OCI-LY1 (cell line): ENCODE results near the gene AICDA.
"Not testable (repeated sequence)": the region's sequence is repeated elsewhere in the genome, so short reads cannot be mapped to it uniquely, and the experiment has no call there.

Experiments used
- H2AFZ ChIP-seq: fragments of 200-600 bp; sonication (generic), shearing (Covaris generic); 2 replicates; pipeline ENCODE4 v1.6.0; 2014; ENCODE audit warnings: antibody characterized with exemption, mild to moderate bottlenecking, low read length
- H3F3A ChIP-seq: fragments of 200-600 bp; sonication (generic), shearing (Covaris generic); 2 replicates; pipeline ENCODE4 v1.6.0; 2014; ENCODE audit warnings: mild to moderate bottlenecking, antibody characterized with exemption, low read length, moderate library complexity; ENCODE audit not compliant: insufficient read depth
- H3K27ac ChIP-seq: fragments of 200-600 bp; sonication (generic); 2 replicates; pipeline ENCODE4 v1.5.1; 2014; ENCODE audit warnings: low read length, mixed run types, mild to moderate bottlenecking, low read depth; ENCODE audit not compliant: poor library complexity, severe bottlenecking
- H3K27me3 ChIP-seq: fragments of 200-600 bp; sonication (generic); 2 replicates; pipeline ENCODE4 v1.6.0; 2014; ENCODE audit warnings: antibody characterized with exemption, mild to moderate bottlenecking, low read length, moderate library complexity; ENCODE audit not compliant: insufficient read depth
- H3K36me3 ChIP-seq: fragments of 200-600 bp; sonication (generic); 2 replicates; pipeline ENCODE4 v1.6.1; 2014; ENCODE audit warnings: mild to moderate bottlenecking, antibody characterized with exemption, low read length, moderate library complexity, mixed read lengths; ENCODE audit not compliant: insufficient read depth
- H3K4me1 ChIP-seq: fragments of 200-600 bp; sonication (generic); 2 replicates; pipeline ENCODE4 v1.5.1; 2014; ENCODE audit warnings: mild to moderate bottlenecking, low read length, moderate library complexity; ENCODE audit not compliant: insufficient read depth, severe bottlenecking
- H3K4me2 ChIP-seq: fragments of 200-600 bp; sonication (generic), shearing (Covaris generic); 2 replicates; pipeline ENCODE4 v1.6.1; 2014; ENCODE audit warnings: low read length
- H3K4me3 ChIP-seq: fragments of 200-600 bp; sonication (generic); 2 replicates; pipeline ENCODE4 v1.5.1; 2014; ENCODE audit warnings: low read length, low read depth, mild to moderate bottlenecking, mixed read lengths; ENCODE audit not compliant: poor library complexity, severe bottlenecking
- H3K79me2 ChIP-seq: fragments of 200-600 bp; shearing (Covaris generic); 2 replicates; pipeline ENCODE4 v1.6.1; 2016; ENCODE audit warnings: mixed run types, low read length, mixed read lengths; ENCODE audit not compliant: insufficient read depth
- H3K9ac ChIP-seq: fragments of 200-600 bp; sonication (generic), shearing (Covaris generic); 2 replicates; pipeline ENCODE4 v1.6.1; 2014; ENCODE audit warnings: mild to moderate bottlenecking, low read length, mixed read lengths
- H3K9me2 ChIP-seq: fragments of 200-600 bp; sonication (generic), shearing (Covaris generic); 2 replicates; pipeline ENCODE4 v1.6.1; 2014; ENCODE audit warnings: low read depth, mild to moderate bottlenecking, low read length, mixed read lengths
- H3K9me3 ChIP-seq: fragments of 200-600 bp; shearing (Covaris generic); 2 replicates; pipeline ENCODE4 v1.6.1; 2014; ENCODE audit warnings: low read length, mixed read lengths
- H4K20me1 ChIP-seq: fragments of 200-600 bp; sonication (generic), shearing (Covaris generic); 2 replicates; pipeline ENCODE4 v1.6.0; 2016; ENCODE audit warnings: mild to moderate bottlenecking, low read length; ENCODE audit not compliant: insufficient read depth
- EZH2 ChIP-seq: fragments of 200-600 bp; sonication (generic), shearing (Covaris generic); IDR thresholded peaks from 2 replicates; pipeline ENCODE4 v1.8.0; 2017; ENCODE audit warnings: borderline replicate concordance, mixed run types, mild to moderate bottlenecking, antibody characterized with exemption, low read length, moderate library complexity, mixed read lengths
- TF ChIP-seq, protein P1 (sequence below): fragments of 200-600 bp; sonication (generic), shearing (Covaris generic); IDR thresholded peaks from 2 replicates; pipeline ENCODE4 v1.5.1; 2017; ENCODE audit warnings: mild to moderate bottlenecking, antibody characterized with exemption, low read length, moderate library complexity, mixed read lengths

Gene AICDA

DNA sequence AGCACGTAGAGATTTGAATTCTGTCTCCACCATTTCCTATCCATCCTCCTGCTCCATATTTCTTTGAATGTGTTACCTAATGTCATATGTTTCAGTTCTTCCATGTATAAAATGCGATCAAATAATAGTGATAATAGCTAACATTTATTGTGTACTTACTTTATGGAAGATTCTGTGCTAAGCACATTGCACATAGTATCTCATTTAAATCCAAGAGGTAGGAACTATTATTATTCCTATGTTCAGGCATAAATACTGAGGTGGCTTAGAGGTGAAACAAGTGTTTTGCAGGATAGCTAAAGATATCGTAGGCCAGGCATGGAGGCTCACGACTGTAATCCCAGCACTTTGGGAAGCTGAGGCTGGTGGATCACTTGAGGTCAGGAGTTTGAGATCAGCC lies 17.5 kb upstream of the AICDA start:
- H3K27me3 ChIP-seq: no peaks in the 10 kb centered on the region
- H3F3A ChIP-seq: no peaks in the 10 kb centered on the region; the same call in 1 of the 2 replicates
- H2AFZ ChIP-seq: no peak overlapping the region
- H3K4me1 ChIP-seq: peaks cover 20% of the 10 kb centered on the region
- H3K4me3 ChIP-seq: no peak overlapping the region
- H3K79me2 ChIP-seq: no peaks in the 10 kb centered on the region
- no peaks in the 10 kb centered on the region for H3K36me3 ChIP-seq
- no peaks in the 10 kb centered on the region for H3K9me3 ChIP-seq
- H3K27ac ChIP-seq: peak overlapping the region; percentile 79
- H3K9ac ChIP-seq: no peak overlapping the region
- TF ChIP-seq EZH2: no peak
- TF ChIP-seq, protein P1, sequence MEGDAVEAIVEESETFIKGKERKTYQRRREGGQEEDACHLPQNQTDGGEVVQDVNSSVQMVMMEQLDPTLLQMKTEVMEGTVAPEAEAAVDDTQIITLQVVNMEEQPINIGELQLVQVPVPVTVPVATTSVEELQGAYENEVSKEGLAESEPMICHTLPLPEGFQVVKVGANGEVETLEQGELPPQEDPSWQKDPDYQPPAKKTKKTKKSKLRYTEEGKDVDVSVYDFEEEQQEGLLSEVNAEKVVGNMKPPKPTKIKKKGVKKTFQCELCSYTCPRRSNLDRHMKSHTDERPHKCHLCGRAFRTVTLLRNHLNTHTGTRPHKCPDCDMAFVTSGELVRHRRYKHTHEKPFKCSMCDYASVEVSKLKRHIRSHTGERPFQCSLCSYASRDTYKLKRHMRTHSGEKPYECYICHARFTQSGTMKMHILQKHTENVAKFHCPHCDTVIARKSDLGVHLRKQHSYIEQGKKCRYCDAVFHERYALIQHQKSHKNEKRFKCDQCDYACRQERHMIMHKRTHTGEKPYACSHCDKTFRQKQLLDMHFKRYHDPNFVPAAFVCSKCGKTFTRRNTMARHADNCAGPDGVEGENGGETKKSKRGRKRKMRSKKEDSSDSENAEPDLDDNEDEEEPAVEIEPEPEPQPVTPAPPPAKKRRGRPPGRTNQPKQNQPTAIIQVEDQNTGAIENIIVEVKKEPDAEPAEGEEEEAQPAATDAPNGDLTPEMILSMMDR: no peak
- no peaks in the 10 kb centered on the region for H3K9me2 ChIP-seq
- H4K20me1 ChIP-seq: no peaks in the 10 kb centered on the region
- H3K4me2 ChIP-seq: no peak overlapping the region

DNA sequence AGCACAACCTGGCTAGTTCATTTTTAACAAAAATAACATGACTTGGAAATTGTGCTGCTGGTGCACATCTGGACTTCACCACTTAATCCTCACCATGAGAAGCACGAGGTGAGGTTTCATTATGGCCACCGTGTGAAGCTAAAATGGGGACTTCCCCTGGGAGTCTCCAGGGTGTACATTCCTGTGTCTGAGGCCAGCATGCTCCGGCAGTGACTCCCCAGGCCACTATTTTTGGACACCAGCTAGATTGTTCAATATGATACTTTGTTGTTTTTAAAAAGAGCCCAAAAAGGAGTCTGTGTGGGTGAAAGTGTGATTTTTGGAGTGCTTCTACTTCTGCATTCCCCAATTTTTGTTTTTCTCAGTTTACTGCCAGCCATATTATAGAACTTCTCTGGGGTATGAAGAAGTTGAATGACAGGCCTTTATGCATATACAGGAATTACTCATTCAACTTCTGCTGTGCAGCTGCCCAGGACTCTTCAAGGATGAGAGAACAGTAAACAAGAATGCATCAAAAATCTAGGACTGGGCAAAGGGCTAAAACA lies 16.9 kb upstream of the AICDA start:
- TF ChIP-seq, protein P1: no peak
- TF ChIP-seq EZH2: no peak
- H3K27ac ChIP-seq: peak overlapping the region; percentile 79
- no peaks in the 10 kb centered on the region for H3K9me2 ChIP-seq
- no peaks in the 10 kb centered on the region for H3K9me3 ChIP-seq
- no peaks in the 10 kb centered on the region for H4K20me1 ChIP-seq
- no peaks in the 10 kb centered on the region for H3K36me3 ChIP-seq
- H3K79me2 ChIP-seq: no peaks in the 10 kb centered on the region
- no peak overlapping the region for H3K4me3 ChIP-seq
- peak overlapping the region; percentile 13; the same call in 1 of the 2 replicates for H3K4me2 ChIP-seq
- no peak overlapping the region for H2AFZ ChIP-seq
- peak overlapping the region; percentile 22; the same call in 1 of the 2 replicates for H3K9ac ChIP-seq
- H3F3A ChIP-seq: no peaks in the 10 kb centered on the region; the same call in 1 of the 2 replicates
- H3K4me1 ChIP-seq: peaks cover 20% of the 10 kb centered on the region
- no peaks in the 10 kb centered on the region for H3K27me3 ChIP-seq

DNA sequence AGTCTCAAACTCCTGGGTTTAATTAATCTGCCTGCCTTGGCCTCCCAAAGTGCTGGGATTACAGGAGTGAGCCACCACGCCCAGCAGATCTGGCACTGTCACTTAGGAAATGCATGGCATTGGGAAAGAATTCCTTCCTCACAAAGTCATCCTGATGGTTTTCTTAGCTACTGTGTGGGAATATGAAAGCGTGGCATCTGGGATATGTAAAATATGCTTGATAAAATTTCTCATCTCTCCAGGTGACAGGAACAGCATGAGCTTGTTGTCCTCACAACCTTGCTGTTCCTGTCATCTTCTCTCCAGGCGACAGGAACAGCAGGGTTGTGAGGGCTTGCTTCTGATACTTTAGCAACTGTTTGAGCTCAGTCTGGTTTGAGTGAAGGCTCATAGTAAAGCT lies 16.1 kb upstream of the AICDA start:
- Histone ChIP-seq H3K9me2 (no peaks in the 10 kb centered on the region), H3K36me3 (no peaks in the 10 kb centered on the region), H3K9ac (no peak overlapping the region), H3F3A (no peaks in the 10 kb centered on the region; the same call in 1 of the 2 replicates), H4K20me1 (no peaks in the 10 kb centered on the region), H3K27ac (peak overlapping the region; percentile 79), H3K4me3 (no peak overlapping the region), H3K4me1 (peaks cover 20% of the 10 kb centered on the region), H3K4me2 (no peak overlapping the region; the same call in 1 of the 2 replicates), H3K27me3 (no peaks in the 10 kb centered on the region), H3K79me2 (no peaks in the 10 kb centered on the region), H2AFZ (no peak overlapping the region), H3K9me3 (no peaks in the 10 kb centered on the region)
- TF ChIP-seq, protein P1: no peak
- no peak for TF ChIP-seq EZH2

DNA sequence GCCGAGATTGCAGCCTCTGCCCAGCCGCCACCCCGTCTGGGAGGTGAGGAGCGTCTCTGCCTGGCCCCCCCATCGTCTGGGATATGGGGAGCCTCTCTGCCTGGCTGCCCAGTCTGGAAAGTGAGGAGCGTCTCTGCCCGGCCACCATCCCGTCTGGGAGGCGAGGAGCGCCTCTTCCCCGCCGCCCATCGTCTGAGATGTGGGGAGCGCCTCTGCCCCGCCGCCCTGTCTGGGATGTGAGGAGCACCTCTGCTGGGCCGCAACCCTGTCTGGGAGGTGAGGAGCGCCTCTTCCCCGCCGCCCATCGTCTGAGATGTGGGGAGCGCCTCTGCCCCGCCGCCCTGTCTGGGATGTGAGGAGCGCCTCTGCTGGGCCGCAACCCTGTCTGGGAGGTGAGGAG lies 12.1 kb upstream of the AICDA start:
- H3K79me2 ChIP-seq, H3K9ac ChIP-seq, H4K20me1 ChIP-seq, H3K9me2 ChIP-seq, H3K9me3 ChIP-seq, H2AFZ ChIP-seq, H3K27me3 ChIP-seq, H3F3A ChIP-seq, H3K36me3 ChIP-seq, H3K4me2 ChIP-seq, H3K4me3 ChIP-seq, H3K27ac ChIP-seq: not testable (repeated sequence)
- H3K4me1 ChIP-seq: peaks cover 17% of the 10 kb centered on the region
